NK-92 treated with Interleukin-12 subunit alpha and Interleukin-12 subunit beta, amount 100 ng/mL, for 24 hours (cell line): ENCODE measurements around the gene SLC22A31.

Source experiments
- DNase-seq: peaks from one replicate; lab custom pipeline; 2025; lab: John Stamatoyannopoulos, UW

Gene SLC22A31

DNA sequence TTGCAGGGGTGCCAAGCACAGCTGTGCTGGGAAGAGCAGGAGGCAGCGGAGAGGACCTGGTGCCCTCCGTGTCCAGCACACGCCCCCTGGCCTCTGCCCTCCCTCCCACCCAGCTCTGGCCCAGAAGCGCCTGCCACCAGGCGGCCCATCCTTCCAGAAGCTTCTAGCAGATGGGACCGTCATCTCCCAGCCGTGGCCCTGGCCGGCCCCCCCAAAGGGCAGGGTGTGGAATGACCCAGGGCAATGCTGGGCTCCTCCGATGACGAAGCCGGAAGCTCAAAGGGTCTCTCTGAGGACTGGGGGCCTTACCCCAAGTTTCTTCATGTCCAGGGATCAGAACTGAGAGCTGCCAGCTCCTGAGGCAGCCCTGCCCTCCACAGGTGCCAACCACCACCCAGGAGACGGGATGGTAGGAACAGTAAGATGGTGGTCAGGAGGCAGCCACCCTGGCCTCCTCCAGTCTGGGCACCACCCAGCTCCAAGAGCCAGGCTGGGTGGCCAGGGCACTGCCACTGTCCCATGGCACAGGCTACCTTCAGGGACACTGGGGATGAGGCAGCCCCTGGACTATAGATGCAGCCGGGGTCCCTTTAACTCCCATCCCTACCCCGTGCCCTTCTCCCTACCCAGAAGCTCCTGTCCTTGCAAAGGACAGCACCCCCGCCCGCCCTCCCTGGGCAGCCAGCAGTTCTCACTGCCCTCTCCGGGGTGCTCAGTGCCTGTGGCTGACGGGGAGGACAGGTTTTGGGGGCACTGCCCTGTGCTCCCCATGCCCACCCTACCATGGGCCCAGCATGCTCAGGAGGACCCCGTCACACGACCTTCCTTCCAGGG, 35.3 kb downstream of the SLC22A31 start:
- DNase-seq, result no peak

DNA sequence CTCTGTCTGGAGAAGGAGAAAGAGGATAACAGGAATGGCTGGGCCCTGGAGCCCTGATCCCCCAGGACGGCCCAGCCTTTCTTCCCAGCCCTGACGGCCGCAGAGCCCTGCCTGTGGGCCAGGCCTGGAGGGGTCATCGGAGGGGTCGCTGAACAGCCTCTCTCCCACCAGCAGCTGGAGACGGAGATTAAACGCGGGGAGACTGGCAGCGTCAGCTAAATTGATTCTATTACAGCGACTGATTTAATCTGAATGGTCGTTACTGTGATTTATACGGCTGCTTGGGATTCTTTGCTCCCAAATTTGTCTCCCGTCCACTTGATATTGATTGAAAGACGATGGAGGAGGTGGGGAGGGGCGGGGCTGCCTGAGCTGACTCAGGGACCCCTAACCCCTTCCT, 35.9 kb downstream of the SLC22A31 start:
- DNase-seq, result no peak

DNA sequence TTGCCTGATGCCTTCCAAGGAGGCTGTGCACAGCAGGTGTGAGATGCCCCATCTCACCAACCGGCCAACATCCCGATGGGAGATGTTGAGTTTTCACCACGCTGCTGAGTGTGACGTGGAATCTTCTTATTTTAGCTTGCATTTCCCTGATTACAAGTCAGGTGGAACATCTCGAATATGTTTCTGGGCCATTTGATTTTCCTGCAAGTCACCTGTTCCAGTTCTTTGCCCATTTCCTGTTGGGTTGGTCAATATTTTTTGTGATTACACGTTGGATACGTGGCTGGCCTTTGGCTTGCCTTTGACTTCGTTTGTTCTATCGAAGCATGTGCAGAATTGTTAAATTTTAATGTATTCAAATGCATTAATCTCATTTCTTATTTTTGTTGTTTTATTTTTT, 37.0 kb downstream of the SLC22A31 start:
- DNase-seq, result no peak

DNA sequence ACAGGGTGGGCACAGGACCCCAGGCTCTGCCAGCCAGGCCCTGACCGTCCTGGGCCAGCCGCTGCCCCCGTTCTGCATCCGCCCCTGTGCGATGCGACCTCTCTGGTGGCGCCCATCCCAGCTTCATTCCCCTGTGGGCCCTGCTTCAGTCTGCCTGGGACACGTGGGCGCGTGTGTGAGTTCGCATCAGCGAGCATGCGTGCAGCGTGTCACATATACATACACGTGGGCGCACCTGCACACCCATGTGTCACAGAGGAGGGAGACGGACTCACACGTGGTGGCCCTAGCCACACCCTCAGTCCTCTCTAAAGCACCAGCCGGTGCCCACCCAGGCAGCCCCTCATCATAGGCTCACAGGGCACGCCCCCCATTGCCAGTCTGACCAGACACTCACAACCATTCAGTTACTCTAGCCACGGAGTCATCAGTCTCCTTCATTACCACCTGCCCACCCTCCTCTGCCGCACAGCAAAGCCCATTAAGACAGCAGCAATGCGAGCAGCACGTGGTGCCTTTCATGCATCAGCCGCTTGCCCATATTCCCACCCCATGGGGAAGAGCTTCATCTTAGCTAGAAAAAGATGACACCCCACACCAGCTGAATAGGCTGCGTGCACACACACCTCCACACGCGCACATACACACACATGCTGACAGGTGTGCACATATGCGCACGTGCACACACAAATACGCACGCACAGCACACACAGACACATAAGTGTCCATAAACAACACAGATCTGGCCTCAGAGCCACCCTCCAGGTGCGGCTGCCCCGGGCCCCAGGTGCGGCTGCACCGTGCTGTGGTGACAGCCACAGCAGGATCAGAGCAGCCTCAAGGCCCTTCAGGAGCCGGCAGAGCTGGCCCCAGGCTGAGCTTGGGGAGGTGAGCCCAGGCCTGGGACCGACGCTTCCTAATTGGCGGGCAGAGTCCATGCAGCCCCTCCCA, 38.3 kb downstream of the SLC22A31 start:
- DNase-seq, result no peak

DNA sequence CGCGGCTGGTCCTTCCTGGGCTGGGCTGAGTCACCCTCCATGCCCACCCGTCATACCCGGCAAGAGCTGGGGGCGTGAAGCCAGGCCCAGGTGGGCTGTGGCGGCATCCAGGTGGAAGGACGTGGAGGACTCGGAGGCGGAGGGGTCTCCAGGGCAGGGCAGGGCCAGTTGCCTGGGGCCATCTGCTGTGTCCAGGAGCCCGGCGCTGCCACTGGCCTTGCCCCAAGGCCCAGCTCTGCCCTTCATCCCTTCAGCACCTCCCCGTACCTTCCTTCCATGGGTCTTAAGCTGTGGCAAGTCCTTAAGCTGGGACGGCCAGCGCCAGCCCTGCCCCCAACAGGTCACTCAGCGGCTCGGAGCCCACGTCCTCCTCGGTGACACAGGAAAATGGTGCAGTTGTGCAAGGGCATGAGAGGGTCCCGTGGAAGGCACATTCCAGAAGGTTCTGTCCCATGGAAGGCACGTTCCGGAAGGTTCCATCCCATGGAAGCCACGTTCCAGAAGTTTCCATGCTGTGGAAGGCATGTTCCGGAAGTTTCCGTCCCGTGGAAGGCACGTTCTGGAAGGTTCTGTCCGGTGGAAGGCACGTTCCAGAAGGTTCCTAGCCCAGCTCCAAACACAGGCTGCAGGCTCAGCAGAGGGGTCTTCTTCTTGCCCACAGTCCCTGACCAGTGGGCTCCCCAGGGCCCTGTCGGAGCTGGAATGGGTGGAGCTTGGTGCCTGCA, 39.2 kb downstream of the SLC22A31 start:
- no peak for DNase-seq

DNA sequence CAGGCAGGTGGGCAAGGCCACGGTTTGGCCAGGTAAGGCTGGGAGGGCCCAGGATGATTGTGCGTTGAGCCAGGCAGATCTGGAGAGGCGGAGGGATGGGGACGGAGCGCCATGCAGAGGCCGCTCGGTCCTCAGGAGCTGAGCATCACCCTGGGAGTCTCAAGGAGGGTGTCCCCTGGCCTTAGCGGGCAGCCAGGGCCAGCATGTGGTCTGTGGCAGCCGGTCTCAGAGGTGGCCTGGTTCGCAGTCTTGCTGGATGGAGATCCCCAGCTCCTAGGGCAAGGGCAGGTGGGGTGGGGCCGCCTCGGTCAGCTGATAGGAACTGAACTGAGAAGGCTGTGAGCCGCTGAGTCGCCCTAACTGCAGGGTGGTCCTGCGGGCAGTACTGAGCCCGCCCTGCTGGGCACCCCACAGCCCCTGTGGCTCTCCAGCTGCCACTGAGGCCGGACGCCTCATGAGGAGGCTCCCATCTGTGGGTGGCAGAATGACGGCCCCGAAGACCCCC, 40.4 kb downstream of the SLC22A31 start:
- DNase-seq, result no peak

DNA sequence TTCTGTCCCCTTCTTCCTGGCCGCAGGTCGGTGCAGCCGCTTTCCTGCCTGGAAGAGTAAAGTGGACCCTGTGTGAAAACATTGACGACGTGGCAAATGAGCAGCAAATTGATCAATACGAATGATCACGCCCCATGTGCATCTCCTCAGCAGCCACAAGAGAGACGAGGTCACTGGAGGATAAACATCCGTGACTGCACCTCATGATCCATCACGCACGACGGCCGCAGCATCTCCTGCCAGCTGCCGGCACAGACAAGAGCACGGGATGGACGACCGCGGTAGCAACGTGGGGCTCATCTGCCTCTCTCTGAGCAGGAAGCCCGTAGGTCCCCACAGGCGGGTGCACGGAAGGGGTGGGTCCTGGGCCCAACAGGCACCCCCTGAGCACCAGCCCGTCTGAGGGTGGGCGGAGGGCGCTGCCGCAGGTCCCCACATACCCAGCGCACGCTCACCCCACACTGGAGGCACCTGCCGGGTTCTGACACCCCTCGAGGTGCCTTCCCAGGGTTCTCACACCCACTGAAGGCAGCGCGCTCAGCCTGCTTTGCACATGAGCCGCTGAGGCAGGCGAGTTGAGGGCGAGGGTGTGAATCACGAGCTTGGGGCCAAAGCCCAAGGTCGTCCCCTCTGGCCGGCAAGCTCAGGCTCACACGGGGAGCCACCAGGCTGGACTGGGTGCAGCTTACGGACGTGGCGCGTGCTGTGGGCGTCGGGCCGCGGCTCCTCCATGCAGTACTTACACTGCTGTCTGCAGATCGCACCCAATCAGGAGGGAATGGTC, 41.1 kb downstream of the SLC22A31 start:
- no peak for DNase-seq

DNA sequence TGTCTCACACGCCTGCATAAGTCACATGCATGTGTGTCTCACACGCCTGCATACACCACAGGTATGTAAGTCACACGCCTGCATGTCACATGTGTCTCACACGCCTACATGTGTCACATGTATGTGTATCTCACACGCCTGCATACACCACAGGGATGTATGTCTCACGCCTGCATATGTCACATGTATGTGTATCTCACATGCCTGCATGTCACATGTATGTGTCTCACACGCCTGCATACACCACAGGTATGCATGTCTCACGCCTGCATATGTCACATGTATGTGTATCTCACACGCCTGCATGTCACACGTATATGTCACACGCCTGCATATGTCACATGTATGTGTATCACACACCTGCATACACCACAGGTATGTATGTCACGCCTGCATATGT, 42.6 kb downstream of the SLC22A31 start:
- DNase-seq, result no peak

DNA sequence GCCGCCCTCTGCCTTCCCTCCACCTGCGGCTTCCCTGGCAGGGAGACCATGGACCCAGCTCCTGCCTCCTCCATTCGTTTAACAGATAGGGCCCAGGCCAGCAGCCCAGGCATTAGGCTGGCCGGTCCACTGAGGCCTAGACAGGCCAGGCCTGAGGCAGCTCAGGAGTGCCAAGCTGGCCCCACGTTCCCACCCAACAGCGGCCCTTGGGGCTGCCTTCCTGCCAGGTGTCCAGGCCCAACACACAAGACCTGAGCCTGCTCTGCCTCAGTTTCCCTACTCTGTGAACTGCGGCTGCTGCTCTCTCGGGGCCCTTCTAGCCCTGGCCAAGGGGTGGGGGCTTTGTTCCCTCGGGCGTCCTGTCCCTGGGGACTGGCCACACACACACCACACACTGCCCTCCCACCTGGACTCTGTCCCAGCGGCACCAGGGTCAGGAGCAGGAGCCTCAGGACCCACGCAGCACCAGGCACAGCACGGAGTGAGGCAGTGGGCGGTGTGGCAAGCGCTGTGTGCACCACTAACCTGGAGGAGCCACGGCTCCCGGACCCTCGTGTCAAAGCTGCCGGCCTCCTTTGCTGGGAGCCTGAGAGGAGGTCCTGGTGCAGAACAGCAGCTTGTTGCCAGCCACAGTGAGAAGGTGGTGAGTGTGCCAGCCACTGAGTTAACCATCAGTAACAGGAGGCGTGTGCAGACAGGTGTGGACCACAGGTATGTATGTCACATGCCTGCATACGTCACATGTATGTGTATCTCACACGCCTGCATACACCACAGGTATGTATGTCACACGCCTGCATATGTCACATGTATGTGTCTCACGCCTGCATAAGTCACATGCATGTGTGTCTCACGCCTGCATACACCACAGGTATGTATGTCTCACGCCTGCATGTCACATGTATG, 43.3 kb downstream of the SLC22A31 start:
- no peak for DNase-seq

DNA sequence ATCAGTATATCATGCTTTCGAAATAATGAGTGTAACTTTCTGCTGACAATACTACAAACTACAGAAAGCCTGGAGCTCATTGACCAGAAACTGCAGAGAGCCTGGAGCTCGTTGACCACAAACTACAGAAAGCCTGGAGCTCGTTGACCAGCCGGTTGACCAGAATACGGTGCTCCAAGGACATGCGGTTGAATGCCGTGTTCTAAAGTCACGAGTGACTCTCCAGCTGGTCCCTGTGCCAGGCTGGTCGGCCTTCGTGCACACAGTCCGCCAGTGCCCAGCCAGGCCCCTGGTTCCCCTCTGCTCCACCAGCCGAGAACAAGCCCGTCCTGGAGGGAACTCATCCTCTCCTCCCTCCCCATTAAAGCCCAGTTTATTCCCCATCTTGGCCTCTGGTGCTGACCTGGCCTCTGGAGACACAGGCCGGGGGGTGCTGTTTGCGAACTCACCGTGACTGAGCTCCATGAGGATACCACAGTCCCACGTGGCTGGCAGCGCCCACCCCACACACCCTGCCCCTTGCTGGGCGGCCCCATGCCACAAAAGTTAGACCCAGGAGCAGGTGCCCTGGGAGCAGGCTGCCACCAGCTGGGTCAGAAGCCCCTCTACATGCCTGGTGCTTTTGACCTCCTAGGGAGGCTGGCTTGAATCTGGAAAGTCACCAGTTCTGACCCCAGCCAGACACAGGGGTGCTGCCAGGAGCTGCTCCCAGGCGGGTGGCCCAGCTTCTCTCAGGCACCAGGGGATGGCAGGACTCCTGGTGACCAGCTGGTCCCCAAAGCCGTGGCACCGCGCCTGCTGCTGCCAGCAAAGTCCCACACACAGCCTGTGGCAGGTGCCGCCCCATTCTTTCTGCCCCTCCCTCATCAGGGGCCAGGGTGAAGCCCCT, 44.2 kb downstream of the SLC22A31 start:
- DNase-seq, result no peak

DNA sequence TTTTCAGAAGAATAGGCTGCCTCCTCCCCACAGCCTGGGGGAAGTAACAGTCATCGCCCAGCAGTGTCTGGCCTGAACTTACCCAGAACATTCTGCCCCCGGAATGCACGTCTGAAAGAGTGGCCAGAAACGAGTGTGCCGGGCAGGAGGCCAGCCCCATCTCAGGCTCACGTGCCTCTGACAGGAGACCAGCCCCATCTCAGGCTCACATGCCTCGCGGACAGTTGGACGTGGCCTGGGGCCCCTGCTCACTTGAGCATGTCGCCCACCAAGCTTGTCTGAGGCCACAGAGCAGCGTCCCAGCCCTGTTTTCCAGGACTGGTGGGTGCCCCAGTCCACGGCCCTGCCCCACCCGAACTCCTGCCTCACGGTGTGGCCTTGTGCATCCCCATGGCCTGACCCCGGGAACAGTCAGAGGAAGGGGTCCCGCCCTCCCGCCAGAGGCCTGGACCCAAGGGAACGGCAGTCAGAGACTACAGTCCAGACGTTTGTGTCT, 45.1 kb downstream of the SLC22A31 start:
- DNase-seq, result no peak

DNA sequence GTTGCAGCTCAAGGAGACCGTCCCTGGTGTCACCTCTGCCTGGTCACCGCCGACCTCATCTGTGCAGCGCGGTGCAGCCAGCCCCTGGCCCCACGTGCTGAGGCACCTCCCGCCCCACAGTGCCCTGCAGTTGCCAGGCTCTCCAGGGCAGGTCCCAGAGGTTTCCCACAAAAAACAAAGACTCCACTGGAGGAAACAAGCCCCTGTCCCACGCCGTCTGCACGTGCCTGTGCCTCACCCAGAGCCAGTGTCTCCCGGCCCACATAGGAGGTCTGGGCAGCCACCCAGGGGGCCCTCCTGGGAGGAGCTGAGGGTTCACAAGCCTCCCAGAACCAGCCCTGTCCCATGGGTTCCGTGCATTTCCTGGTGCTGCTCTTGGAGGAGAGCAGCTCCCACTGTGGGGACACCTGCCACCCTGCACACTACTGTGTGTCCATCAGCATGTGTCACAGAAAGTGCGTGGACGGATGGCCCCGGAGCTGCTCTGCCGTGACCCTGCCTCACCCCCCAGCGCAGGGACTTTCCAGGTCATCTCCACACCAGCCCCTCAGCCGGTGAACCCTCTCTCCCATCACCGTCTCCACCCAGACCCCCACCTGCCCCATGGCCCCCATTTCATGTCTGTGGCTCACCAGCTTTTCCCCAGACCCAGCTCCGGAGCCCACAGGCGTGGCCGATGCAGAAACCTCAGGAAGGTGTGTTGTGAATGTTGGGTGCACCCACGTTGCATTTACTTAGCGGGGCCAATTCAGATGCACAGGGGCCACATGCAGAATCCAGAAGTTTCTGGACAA, 45.8 kb downstream of the SLC22A31 start:
- no peak for DNase-seq

DNA sequence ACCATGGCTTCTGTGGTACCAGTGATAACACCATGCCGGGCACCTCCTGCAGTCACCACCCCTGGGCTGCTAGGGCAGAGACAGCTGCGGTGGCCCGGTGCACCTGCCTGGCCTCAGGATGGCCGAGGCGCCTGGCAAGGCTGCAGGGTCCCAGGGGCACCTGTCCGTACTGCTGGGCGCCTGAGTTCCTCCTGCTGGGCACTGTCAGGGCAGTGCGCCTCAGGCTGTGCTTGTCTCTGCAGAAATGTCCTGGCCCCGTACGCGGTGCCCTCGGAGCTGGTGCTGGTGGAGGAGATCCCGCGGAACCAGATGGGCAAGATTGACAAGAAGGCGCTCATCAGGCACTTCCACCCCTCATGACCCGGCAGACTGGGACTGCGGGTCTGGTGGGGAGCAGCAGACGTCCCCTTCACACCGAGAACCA, 46.5 kb downstream of the SLC22A31 start:
- DNase-seq, result no peak

DNA sequence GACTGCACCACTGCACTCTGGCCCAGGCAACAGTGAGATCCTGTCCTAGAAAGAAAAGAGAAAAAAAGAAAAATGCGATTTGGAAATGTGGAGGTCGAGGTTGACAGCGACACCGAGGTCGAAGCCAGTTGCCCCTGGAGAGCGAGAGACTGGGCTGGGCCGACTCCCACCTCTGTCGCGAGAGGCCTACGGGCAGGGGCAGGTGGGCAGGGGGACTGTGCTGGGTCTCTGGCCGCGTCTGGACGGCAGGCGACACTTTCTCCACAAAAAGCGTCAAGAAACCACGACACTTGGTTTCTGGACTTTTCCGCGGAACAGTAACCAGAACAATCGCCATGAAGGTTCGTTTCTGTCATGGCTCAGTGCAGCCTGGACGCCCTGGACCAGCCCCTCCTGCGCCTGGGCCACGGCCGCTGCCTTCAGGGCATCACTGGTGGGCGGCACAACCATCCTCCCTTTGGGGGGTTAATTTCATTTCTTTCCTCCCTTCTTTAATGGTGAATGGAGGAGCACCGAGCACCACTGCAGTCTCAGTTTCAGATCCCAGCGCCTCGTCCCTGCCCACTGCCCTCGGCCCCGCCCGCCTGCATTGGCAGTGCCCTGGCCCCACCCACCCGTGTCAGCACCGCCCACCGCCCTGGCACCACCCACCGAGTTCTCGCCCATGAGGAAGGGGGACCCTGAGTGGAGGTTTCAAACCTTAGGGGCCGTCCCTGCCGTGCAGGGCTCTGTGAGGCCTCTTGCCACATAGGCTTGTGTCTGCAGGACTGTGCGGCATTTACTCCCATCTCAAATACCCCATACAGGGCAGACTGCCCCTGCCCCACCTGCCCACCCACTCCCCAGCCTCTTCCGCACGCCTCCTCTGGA, 47.3 kb downstream of the SLC22A31 start:
- DNase-seq, result no peak

DNA sequence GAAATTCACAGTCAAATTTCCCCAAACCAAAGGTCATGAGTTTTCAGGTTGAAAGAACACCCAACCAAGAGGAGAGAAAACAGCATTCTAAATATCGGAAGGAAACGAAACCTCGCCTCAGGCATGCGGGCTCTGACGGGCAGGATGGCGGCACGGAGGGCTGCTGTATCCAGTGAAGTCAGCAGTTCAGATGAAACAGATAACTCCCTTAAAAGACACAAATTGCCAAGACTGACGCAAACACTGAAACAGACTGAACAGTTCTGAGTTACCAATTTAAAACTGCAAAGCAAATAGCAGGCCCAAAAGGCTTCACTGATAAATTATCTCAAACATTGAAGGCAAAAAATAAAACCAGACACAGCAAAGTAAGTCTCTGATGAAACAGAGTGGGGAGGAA, 49.4 kb downstream of the SLC22A31 start:
- no peak for DNase-seq

DNA sequence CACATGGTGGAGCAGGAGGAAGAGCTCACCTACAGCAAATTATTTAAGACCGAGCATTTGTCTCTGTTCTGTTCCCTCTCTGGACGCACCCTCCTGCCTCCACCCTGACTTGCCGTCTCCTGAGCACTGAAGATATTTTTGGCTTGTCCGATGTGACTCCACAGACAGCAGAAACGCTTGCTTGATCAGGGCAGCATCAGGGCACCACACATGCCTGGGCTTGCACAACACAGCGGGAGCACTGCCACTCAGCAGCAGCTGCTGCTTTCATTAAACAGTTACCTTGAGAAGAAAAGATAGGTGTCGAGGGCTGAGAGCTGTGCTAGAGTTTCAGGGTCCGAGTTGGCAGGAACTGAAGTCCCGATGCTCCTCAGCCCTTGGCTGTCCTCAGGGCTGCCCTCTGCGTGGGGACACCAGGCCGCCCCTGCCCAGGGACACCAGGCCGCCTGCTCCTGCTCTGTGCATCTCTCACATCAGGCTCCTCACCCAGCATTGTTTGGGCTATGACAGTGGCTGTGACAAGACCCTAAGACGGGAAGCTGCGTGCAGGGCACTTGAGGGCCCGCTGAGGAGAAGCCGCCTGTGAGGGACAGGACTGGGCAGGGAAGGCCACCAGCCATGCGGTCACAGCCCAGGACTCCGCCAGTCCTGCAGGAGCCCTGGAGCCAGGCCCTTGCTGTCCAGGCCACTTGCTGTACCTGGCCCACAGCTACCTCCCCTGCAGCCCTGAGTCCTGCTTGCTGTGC, 50.1 kb downstream of the SLC22A31 start:
- no peak for DNase-seq

DNA sequence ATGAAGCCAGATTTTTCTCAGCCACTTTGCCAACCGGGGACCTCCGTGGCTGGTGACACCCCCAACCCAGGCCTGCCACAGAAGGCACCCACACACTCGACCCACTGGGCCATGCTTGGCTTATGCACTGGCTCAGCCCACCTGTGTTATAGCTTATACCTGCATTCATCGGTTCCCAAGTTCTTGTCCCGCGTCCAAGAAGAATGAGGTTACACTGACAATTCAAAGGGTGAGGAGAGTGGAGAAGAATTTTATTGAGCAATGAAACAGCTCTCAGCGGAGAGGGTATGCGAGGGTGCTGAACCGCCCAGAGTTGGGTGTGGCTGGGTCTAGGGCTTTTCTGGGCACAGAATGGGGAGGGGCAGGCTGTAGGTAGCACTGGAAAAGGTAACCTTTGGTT, 51.0 kb downstream of the SLC22A31 start:
- DNase-seq, result no peak
